ENCODE results near the gene CDC25A. TPM values are rescaled to one million over a fixed set of nuclear protein-coding genes. Genes with fewer than 3 reads are reported as not detected.

The CDC25A gene
- total and polyA plus RNA-seq, 9 of the 15 experiments (the other 6 are each of a cell fraction or from before 2014, with no cell fraction given) = 3.4 to 61.3 (median 51.8) TPM

GRCh38 chr3:48219543-48219942 is 31.3 kb upstream of the CDC25A start:
- in situ Hi-C loops (cut with MboI) = no loop called here
- no TSS peak for BruUV-seq (replicated peaks)
- FAIRE-seq (no peak), DNase-seq (ENCODE audit: extremely low read depth in 1 of 4, low spot score in 3 of 4) (no peak), ATAC-seq (no peak)
- ChIA-PET CTCF (ENCODE audit: low intra/inter-chr PET ratio) (no interaction called here), POLR2A (interaction anchor here (0.6 kb wide), 1 partner anchor 12 kb away, joined by 3 read pairs; no protein-coding TSS in a partner anchor)
- Histone ChIP-seq H3K36me3 (ENCODE audit: control insufficient read depth, insufficient read depth, low read length) (no peaks in the 10 kb centered on the region), H3K9ac (ENCODE audit: insufficient read depth in 1 of 2, low read depth in 2 of 2, low read length in 2 of 2) (peak overlapping the region in 1 of 2 experiments; percentile 35; a peak in 1 of 4 replicates), H3K4me3 (no peak overlapping the region), H3K9me3 (replicated peaks; ENCODE audit: control insufficient read depth, insufficient read depth, low read depth, low read length) (no peaks in the 10 kb centered on the region), H3K4me2 (ENCODE audit: insufficient read depth, low read length) (no peak overlapping the region), H3K79me2 (ENCODE audit: control insufficient read depth, insufficient read depth, low read length) (no peaks in the 10 kb centered on the region), H3K27me3 (ENCODE audit: control insufficient read depth in 2 of 2, insufficient read depth in 2 of 2, low read length in 2 of 2) (no peaks in the 10 kb centered on the region; a peak in 2 of 5 replicates), H3K4me1 (replicated peaks in 1 of 2; ENCODE audit: control insufficient read depth in 2 of 2, insufficient read depth in 2 of 2, low read length in 2 of 2) (peaks cover 0 to 5% of the 10 kb centered on the region in 2 experiments; a peak in 3 of 5 replicates), H4K20me1 (replicated peaks; ENCODE audit: control insufficient read depth, insufficient read depth, low read length) (no peaks in the 10 kb centered on the region), H3K27ac (ENCODE audit: extremely low read depth, low read depth, low read length) (no peak overlapping the region), H3K9me1 (ENCODE audit: control insufficient read depth, insufficient read depth, low read length) (no peaks in the 10 kb centered on the region), H2AFZ (ENCODE audit: low read depth, low read length) (no peak overlapping the region)
- 4% methylated on average over 3 of the region's 3 CpGs for WGBS (ENCODE audit: insufficient coverage, low coverage, missing lambda C conversion rate)
- intact Hi-C loops (cut with micrococcal nuclease) = no loop called here
- TF ChIP-seq PRPF4 (IDR thresholded peaks at IDR 0.05; ENCODE audit: insufficient read depth, low read depth, low read length, poor library complexity, severe bottlenecking) (no peak), ZNF778 (CRISPR knock-in tag; IDR thresholded peaks at IDR 0.05) (no peak), SIRT6 (IDR thresholded peaks at IDR 0.05; ENCODE audit: low read depth, low read length) (no peak), FOXA3 (CRISPR knock-in tag; conservative IDR thresholded peaks at IDR 0.05 in 1 of 2, IDR thresholded peaks at IDR 0.05 in 1 of 2) (no peak), ZBTB17 (CRISPR knock-in tag; IDR thresholded peaks at IDR 0.05) (no peak), SPI1 (IDR thresholded peaks at IDR 0.05; ENCODE audit: borderline replicate concordance, low read depth, low read length) (no peak), ZNF280A (IDR thresholded peaks at IDR 0.05; ENCODE audit: low read depth, partially characterized antibody) (no peak)
- TF ChIP-seq, protein P1, sequence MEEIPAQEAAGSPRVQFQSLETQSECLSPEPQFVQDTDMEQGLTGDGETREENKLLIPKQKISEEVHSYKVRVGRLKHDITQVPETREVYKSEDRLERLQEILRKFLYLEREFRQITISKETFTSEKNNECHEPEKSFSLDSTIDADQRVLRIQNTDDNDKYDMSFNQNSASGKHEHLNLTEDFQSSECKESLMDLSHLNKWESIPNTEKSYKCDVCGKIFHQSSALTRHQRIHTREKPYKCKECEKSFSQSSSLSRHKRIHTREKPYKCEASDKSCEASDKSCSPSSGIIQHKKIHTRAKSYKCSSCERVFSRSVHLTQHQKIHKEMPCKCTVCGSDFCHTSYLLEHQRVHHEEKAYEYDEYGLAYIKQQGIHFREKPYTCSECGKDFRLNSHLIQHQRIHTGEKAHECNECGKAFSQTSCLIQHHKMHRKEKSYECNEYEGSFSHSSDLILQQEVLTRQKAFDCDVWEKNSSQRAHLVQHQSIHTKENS (CRISPR knock-in tag; IDR thresholded peaks at IDR 0.05) = no peak
